ENCODE measurements around the gene SRRM4. TPM values are rescaled to one million over a fixed set of nuclear protein-coding genes. Genes with fewer than 3 reads are reported as not detected.

Gene SRRM4
- total RNA-seq, 1 experiment from 2014 or later = 1.4 TPM

GRCh38 chr12:119183942-119184695, 202.8 kb downstream of the SRRM4 start:
- H4K20me1 ChIP-seq (ENCODE audit: control insufficient read depth, insufficient read depth, insufficient read length) = no peaks in the 10 kb centered on the region
- H2BK120ac ChIP-seq (ENCODE audit: low read depth, low read length, poor library complexity, severe bottlenecking) = no peak overlapping the region
- H2AFZ ChIP-seq (ENCODE audit: low read length) = no peak overlapping the region
- no peak overlapping the region for H3K4ac ChIP-seq (ENCODE audit: low read depth, low read length)
- H2BK12ac ChIP-seq (ENCODE audit: insufficient read length, low read depth, low read length) = no peak overlapping the region
- H2BK5ac ChIP-seq (ENCODE audit: insufficient read length, low read length) = no peak overlapping the region
- TF ChIP-seq CTCF (conservative IDR thresholded peaks at IDR 0.05) = no peak
- no peak for DNase-seq
- no peak overlapping the region for H3K14ac ChIP-seq (ENCODE audit: insufficient read depth, low read length)
- H2AK5ac ChIP-seq (ENCODE audit: insufficient read length, low read length) = no peak overlapping the region
- H2BK20ac ChIP-seq (ENCODE audit: low read depth, low read length, poor library complexity, severe bottlenecking) = no peak overlapping the region
- Mint-ChIP-seq H3K27me3 (ENCODE audit: low read depth) (peaks cover 1% of the 10 kb centered on the region), H3K4me3 (no peak overlapping the region), H3K4me1 (peaks cover 29 to 36% of the 10 kb centered on the region in 2 experiments), H3K9me3 (peaks cover 2% of the 10 kb centered on the region in 2 experiments; a peak in 3 of 5 replicates), H3K27ac (no peak overlapping the region), H3K36me3 (ENCODE audit: insufficient read depth in 1 of 3, low read depth in 3 of 3) (peaks cover 0 to 8% (median 7%) of the 10 kb centered on the region in 3 experiments; a peak in 5 of 7 replicates)
- WGBS (ENCODE audit: extremely low coverage, insufficient read length, low lambda C conversion rate) = no CpG with 5 or more reads among the region's 9 CpGs
- no peak overlapping the region for H3K9ac ChIP-seq (ENCODE audit: extremely low read depth, insufficient read length, low read length)
- no peaks in the 10 kb centered on the region for H3K9me3 ChIP-seq (ENCODE audit: control insufficient read depth, low read depth, low read length)
- no peaks in the 10 kb centered on the region for H3K27me3 ChIP-seq (ENCODE audit: insufficient read depth, low read length)
- H3K79me1 ChIP-seq (ENCODE audit: insufficient read depth, low read depth, low read length, poor library complexity, severe bottlenecking) = no peaks in the 10 kb centered on the region
- H3K27ac ChIP-seq (ENCODE audit: insufficient read length, low read depth, low read length) = no peak overlapping the region
- no peak overlapping the region for H2BK15ac ChIP-seq (ENCODE audit: low read depth, low read length)
- H4K8ac ChIP-seq (replicated peaks; ENCODE audit: insufficient read length, low read depth, low read length) = no peak overlapping the region
- no peak overlapping the region for H4K5ac ChIP-seq (ENCODE audit: insufficient read length, low read depth, low read length)
- H3K56ac ChIP-seq (ENCODE audit: insufficient read length, low read depth, low read length) = no peak overlapping the region
- no peak overlapping the region for H3K23ac ChIP-seq (ENCODE audit: insufficient read length, low read depth, low read length)
- H3K23me2 ChIP-seq (ENCODE audit: insufficient read length, low read depth, low read length, poor library complexity, severe bottlenecking) = peaks cover under 1% of the 10 kb centered on the region
- H3T11ph ChIP-seq (ENCODE audit: low read length) = no peak overlapping the region
- H4K91ac ChIP-seq (ENCODE audit: insufficient read length, low read depth, low read length) = no peak overlapping the region
- H3K4me2 ChIP-seq (ENCODE audit: insufficient read depth, insufficient read length, low read length) = no peak overlapping the region
- no peak overlapping the region for H3K18ac ChIP-seq (ENCODE audit: insufficient read length, low read depth, low read length)
- peaks cover 3% of the 10 kb centered on the region; the same call in 1 of the 2 replicates for H3K4me1 ChIP-seq (ENCODE audit: insufficient read depth, low read length)
- H3K79me2 ChIP-seq (ENCODE audit: insufficient read depth, low read length) = no peaks in the 10 kb centered on the region

All from H9 (cell line).